HepG2 (cell line): ENCODE results near the gene NUFIP2.

Experiments used
- CTCF ChIP-seq: sonication (generic); formaldehyde crosslinking; IDR thresholded peaks from 2 replicates; pipeline ENCODE4 v1.5.0; 2020; ENCODE audit warnings: mild to moderate bottlenecking, missing genetic modification reagents, moderate library complexity
- HNF1A ChIP-seq, 2 experiments: sonication (generic) in 1 of 2; formaldehyde crosslinking in 1 of 2; IDR thresholded peaks; 2 replicates each; pipeline versions ENCODE4 v1.4.0 to v1.6.1; 2016 to 2020; ENCODE audit warnings: borderline replicate concordance in 1 of 2, low read depth in 1 of 2, mild to moderate bottlenecking in 1 of 2, missing genetic modification reagents in 1 of 2
- SP140L ChIP-seq: sonication (generic); formaldehyde crosslinking; IDR thresholded peaks from 2 replicates; pipeline ENCODE4 v1.4.0; 2020; ENCODE audit warnings: missing genetic modification reagents, borderline replicate concordance
- ZNF256 ChIP-seq: sonication (generic); formaldehyde crosslinking; conservative IDR thresholded peaks from 2 replicates; pipeline ENCODE4 v1.4.0; 2020; ENCODE audit warnings: missing genetic modification reagents
- ZNF615 ChIP-seq: sonication (generic); formaldehyde crosslinking; IDR thresholded peaks from 2 replicates; pipeline ENCODE4 v1.5.0; 2020; ENCODE audit warnings: mild to moderate bottlenecking, missing genetic modification reagents, borderline replicate concordance
- ZNF629 ChIP-seq: sonication (generic); formaldehyde crosslinking; conservative IDR thresholded peaks from 2 replicates; pipeline ENCODE4 v1.5.0; 2020; ENCODE audit warnings: missing genetic modification reagents
- ZSCAN25 ChIP-seq: sonication (generic); formaldehyde crosslinking; IDR thresholded peaks from 2 replicates; pipeline ENCODE4 v1.8.0; 2022; ENCODE audit warnings: mild to moderate bottlenecking, missing genetic modification reagents
- ZSCAN31 ChIP-seq: sonication (generic); formaldehyde crosslinking; IDR thresholded peaks from 2 replicates; pipeline ENCODE4 v1.5.0; 2020; ENCODE audit warnings: low read depth, mild to moderate bottlenecking, missing genetic modification reagents
- ZUFSP ChIP-seq: sonication (generic); formaldehyde crosslinking; IDR thresholded peaks from 2 replicates; pipeline ENCODE4 v1.9.0; 2021; ENCODE audit warnings: missing genetic modification reagents, mild to moderate bottlenecking, borderline replicate concordance
- ZXDC ChIP-seq: sonication (generic); formaldehyde crosslinking; IDR thresholded peaks from 2 replicates; pipeline ENCODE4 v1.5.0; 2020; ENCODE audit warnings: mild to moderate bottlenecking, missing genetic modification reagents

- TF ChIP-seq ZNF615 = no peak
- TF ChIP-seq ZSCAN31 (CRISPR knock-in tag) = no peak
- TF ChIP-seq ZUFSP = no peak
- TF ChIP-seq ZSCAN25 (CRISPR knock-in tag) = no peak
- no peak for TF ChIP-seq CTCF (CRISPR knock-in tag)
- TF ChIP-seq ZXDC = no peak
- no peak for TF ChIP-seq ZNF256 (CRISPR knock-in tag)
- TF ChIP-seq SP140L (CRISPR knock-in tag) = no peak
- TF ChIP-seq HNF1A (IDR thresholded peaks at IDR 0.05; ENCODE audit: low read depth) = no peak
- TF ChIP-seq HNF1A (CRISPR knock-in tag; IDR thresholded peaks at IDR 0.05; ENCODE audit: borderline replicate concordance) = no peak
- TF ChIP-seq ZNF629 (CRISPR knock-in tag) = no peak
Observed at GRCh38 chr17:29283961-29284360, 10.0 kb downstream of the NUFIP2 start.
